HG02678 (cell line): ENCODE measurements around the gene RNF151.
"Not testable (repeated sequence)": the region's sequence is repeated elsewhere in the genome, so short reads cannot be mapped to it uniquely, and the experiment has no call there.

Experiments used
- ATAC-seq: cut with Tn5 transposase; IDR thresholded peaks from one replicate; pipeline ENCODE4 v1.9.1; 2021; ENCODE audit warnings: mild to moderate bottlenecking, moderate library complexity; ENCODE audit not compliant: unreplicated experiment

The RNF151 gene

DNA sequence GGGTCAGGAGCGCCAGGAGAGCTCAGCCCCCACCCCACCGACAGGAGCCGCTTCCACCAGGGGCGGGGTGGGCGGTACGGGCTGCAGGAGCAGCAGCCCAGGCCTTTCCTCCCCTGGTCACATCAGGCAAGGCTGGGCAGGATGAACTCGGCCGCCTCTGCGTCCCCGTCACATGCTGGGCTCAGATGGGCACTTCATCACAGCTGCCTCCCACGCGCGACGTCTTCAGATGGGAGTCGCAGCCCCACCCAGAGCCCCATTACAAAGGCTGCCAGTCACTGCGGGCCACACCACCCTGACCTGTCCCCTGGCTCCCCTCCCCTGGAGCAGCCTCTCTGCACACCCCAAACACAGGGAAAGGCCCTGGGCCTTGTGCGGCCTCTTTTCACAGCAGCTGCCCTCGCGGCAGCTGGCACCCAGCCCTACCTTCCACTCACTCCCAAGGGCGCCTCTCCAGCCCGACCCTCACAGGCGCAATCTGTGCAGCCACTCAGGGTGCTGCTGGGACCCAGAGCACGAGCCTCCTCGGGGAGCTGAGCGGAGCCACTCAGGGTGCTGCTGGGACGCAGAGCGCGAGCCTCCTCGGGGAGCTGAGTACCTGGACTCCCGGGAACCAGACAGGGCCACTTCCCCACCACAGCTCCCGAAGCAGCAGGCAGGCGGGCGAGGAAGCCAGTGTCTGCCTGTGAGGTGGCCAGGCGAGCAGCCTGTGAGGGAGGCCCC lies 38.3 kb downstream of the RNF151 start:
- ATAC-seq: no peak

DNA sequence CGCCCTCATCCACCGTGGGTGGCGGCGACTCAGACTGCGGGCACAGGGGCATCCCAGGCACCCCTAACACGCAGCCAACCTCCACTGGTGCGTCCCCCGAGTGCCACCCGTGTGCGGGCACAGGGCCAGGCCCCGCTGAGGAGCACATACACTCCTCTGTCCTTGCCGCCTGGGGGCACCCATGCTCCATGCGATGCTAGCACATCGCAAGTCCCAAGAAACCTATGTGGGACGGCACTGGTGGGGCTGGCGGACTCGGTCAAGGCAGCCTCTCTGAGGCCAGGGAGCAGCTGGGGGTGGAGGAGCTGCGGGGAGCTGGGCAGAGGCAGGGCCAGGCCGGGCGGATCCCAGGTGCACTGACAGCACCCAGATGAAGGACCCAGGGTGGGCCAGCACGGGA lies 39.0 kb downstream of the RNF151 start:
- no peak for ATAC-seq

DNA sequence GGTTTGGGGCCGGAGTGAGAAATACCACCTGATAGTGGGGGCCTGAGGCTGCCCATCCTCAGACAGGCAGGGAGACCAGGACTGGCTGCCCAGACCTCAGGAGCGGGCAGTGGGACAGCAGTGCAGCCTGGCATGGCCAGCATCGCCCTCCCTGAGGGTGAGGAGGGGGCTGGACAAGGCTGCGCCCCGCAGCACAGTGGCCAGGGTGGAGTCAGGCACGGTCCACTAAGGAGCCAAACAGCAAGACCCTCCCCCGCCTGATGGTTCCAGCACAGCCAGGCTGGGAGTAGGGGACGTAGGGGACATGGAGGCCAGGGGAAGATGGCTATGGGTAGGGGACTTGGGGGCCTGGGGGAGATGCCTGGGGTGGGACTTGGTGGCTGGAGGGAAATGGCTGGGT lies 39.7 kb downstream of the RNF151 start:
- ATAC-seq: no peak

DNA sequence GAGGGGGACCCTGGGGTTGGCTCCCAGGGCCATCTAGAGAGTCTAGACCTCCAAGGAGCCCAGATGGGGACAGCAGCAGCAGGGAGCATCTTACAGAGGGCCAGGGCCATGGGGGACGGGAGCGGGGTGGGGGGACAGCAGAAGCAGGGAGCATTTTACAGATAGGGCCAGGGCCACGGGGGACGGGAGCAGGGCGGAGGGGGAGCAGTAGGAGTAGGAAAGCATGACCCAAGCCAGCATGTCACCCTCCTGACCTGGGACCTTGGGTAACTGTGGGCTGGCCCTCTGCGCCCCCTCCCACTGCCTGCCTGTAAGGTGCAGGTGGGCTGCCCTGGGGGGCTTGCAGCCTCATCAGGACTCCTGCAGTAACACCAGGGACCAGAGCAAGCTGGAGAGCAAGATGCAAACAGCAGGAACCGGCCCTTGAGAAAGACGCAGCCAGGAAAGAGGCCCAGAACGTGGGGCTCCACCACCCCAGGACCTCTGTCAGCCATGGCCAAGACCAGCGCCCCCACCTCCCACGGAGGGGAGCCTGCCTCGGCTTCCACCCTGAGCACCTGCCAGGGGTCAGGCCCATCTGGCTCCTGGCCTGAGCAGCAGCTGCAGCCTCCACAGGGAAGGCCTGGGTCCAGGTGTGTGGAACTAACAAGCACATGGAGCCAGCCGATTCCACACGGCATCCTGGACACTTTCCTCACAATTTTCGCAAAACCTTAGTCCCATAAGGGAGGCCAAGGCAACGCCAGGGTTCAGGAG lies 40.6 kb downstream of the RNF151 start:
- ATAC-seq: no peak

DNA sequence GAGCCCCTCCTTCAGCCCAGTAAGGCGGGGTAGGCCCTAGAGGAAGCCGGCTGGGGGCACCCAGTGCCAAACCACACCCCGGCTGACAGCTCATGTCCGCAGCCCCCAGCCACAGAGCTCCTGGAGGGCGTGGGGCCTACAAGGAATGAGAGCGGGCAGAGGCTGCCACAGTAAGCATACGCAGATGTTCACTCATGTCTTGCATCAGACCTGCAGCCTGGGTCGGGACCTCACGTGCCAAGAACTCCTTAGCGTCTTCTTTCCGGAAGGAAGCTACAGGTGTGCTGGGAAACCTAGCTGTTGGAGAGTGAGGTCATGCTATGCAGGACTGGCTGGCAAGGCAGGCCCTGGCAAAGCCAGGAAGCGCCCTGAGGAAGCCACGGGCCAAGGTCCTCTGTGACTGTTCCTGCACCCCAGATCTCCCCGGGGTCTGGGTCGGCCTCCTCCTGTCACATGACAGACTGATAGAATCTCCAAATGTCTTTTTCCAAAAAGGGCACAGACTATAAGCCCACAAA lies 41.4 kb downstream of the RNF151 start:
- ATAC-seq: no peak

DNA sequence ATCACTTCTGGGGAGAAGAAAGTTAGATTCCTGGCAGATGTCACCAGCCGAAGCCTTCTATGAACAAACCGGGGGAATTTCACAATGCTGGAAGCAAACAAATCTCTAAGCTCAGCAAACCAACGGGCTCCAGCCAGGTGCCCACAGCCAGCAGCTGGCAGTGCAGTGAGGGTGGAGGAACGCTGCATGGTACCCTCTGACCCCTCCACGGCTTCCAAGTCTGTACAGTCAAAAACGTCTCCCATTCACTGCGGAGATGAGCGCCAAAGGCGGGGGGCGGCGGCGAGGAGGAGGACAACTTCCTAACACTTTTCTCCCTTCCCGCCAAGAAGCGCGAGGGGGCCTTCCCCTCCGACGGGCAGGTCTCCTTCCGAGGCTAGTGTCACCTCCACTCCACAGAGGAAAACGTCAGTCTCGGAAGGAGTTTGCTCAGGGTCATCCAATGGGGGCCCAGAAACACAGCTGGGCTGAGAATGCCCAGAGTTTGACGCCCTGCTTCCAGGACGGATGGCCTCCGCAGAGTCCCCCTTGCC lies 42.0 kb downstream of the RNF151 start:
- no peak for ATAC-seq

DNA sequence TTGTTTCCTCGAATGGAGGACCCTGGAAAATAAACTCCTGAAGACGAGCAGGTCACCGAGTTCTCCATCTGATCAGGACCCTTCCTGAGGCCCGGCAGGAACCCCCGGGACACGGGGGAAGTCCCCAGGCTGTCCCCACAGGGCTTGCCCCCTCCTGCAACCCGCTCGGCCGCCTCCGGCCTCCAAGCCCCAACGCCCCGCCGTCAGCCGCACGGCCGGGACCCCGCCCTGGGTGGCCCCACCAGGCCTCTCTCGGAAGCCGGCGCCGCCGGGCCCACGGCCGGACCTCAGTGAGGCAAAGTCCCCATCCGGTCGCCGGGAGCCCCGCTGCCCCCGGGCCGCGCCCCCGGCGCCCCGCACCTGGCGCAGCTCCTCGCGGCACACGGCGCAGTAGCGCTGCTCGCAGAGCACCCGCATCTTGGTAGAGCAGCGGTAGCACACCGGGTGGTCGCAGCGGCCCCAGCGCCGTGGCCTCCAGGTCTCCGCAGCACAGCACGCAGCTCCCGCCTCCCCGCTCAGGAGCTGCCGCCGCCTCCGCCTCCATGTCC lies 42.6 kb downstream of the RNF151 start:
- ATAC-seq: peak; percentile 28

DNA sequence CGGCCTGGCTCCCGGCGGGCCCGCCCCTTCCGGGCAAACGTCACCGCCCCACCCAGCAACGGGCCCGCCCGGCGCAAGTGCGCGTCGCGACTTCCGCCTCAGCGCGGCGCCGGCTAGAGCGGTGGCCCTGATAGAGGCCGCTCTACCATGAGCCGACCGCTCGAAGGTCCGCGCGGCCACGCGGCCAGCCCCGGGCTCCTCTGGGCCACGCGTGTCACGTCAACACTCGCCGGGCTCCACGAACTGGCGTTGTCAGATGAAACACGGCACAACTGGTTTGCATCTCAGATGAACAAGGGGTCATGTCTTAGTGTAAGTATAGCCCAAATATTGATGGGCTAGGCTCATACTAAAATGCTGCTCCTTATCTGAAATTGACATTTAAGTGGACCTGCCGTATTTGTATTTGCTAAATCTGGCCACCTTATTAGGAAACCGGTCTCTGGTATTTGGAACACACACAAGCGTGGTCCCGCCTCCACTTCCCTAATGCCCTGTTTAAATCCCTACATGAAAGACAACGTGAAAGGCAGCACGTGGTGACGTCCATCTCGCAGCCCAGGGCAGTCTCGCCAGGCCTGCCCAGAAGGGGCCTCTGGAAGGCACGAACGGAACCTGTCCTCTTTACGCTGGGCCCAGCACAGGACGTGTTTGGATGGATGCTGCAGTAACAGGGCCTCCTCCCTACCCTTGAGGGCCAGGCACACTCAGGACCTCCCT lies 43.3 kb downstream of the RNF151 start, which contains the start of gene ZNF598:
TSS of gene ZNF598 (minus strand) at position 31 of the 720 bp plus-strand sequence.
- peak; percentile 88 for ATAC-seq

DNA sequence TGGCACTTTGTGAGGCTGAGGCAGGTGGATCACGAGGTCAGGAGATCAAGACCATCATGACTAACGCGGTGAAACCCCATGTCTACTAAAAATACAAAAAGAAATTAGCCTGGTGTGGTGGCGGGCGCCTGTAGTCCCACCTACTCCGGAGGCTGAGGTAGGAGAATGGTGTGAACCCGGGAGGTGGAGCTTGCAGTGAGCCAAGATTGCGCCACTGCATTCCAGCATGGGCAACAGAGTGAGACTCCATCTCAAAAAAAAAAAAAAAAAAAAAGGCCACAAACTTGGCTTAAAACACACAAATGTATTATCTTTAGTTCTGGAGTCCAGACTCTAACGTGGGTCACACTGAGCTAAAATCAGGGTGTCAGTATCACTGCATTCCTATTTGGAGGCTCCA lies 45.1 kb downstream of the RNF151 start:
- not testable (repeated sequence) for ATAC-seq

DNA sequence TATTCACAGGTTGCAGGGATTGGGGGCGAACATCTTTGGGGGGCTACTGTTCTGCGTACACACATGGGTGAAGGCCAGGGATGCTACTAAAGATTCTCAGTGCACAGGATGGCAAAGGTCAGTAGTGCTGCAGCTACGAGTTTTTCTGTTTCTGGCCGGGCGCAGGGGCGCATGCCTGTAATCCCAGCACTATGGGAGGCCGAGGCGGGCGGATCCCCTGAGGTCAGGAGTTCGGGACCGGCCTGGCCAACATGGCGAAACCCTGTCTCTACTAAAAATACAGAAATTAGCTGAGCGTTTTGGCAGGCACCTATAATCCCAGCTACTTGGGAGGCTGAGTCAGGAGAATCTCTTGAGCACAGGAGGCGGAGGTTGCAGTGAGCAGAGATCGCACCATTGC lies 46.9 kb downstream of the RNF151 start:
- ATAC-seq: no peak

DNA sequence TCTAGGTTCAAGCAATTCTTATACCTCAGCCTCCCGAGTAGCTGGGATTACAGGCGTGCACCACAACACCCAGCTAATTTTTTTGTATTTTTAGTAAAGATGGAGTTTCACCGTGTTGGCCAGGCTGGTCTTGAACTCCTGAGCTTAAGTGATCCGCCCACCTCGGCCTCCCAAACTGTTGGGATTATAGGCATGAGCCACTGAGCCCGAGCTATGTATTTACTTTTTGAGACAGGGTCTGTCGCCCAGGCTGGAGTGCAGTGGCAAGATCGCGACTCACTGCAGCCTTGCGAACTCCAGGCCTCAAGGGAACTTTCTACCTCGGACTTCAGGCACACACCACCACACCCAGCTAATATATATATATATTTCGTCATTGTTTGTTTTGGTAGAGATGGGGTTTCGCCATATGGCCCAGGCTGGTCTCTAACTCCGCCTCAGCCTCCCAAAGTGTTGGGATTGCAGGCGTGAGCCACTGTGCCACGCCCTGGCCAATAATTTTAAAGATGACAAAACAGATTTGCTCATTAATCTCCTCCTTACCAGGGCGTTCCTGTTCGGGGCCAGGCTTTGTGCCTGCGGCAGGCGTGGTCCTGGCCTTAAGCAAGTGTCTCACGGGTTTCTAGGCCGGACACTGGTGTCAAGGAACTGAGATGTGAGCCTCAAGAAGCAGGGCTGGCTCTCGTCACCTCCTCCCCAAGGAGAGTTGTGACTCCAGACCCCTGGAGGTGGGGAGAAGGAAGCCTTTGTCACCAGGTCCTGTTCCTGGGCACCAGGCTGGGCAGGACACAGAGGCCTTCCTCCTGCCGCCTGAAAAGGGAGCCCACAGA lies 48.7 kb downstream of the RNF151 start:
- ATAC-seq: no peak

DNA sequence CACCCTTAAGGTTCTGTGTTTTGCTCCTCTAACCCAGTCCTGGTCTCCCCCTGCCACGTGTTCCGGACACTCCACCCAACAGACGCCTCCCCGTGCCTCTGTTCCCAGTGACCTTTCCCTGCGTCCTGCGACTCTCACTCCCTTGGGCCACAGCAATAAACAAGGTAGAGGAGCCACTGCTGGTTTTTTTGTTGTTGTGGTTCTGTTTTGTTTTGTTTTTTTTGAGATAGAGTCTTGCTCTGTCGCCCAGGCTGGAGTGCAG lies 49.2 kb downstream of the RNF151 start:
- no peak for ATAC-seq

DNA sequence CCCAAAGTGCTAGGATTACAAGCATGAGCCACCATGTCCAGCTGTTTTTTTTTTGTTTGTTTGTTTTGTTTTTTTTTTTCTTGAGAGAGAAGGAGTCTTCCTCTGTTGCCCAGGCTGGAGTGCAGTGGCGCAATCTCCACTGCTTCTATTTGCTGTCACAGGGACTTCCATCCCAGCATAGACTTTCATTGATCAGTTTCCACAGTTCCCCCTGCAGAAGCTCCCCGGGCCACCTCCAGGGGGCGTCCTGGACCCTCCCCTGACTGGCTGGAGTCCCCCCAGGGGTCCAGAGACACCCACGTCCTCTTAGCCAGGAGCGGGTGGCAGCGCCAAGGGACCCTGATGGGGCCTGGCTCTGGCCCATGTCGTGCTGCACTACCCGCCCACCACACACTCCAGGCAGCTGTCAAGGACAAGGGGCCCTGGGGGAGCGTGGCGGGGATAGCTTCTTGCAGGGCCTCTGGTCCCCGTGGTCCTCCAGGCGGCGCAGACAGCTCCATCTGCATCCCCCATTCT lies 49.8 kb downstream of the RNF151 start:
- ATAC-seq: no peak
